ENCODE measurements around the gene ADAMTS17.
A peak's percentile ranks its signal among the peaks of the same experiment; 100 is the strongest.

Gene ADAMTS17

GRCh38 chr15:100291106-100291505 lies 50.7 kb downstream of the ADAMTS17 start:
- no peak overlapping the region for H3K4me3 ChIP-seq (ENCODE audit: control insufficient read depth, low read depth, low read length)
- TF ChIP-seq, protein P1, sequence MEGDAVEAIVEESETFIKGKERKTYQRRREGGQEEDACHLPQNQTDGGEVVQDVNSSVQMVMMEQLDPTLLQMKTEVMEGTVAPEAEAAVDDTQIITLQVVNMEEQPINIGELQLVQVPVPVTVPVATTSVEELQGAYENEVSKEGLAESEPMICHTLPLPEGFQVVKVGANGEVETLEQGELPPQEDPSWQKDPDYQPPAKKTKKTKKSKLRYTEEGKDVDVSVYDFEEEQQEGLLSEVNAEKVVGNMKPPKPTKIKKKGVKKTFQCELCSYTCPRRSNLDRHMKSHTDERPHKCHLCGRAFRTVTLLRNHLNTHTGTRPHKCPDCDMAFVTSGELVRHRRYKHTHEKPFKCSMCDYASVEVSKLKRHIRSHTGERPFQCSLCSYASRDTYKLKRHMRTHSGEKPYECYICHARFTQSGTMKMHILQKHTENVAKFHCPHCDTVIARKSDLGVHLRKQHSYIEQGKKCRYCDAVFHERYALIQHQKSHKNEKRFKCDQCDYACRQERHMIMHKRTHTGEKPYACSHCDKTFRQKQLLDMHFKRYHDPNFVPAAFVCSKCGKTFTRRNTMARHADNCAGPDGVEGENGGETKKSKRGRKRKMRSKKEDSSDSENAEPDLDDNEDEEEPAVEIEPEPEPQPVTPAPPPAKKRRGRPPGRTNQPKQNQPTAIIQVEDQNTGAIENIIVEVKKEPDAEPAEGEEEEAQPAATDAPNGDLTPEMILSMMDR (conservative IDR thresholded peaks at IDR 0.05; ENCODE audit: control insufficient read depth, insufficient read depth, low read depth, low read length): no peak
- peak; percentile 6 for DNase-seq (ENCODE audit: low read depth)

GRCh38 chr15:100285641-100286295 lies 56.0 kb downstream of the ADAMTS17 start:
- H3K4me3 ChIP-seq (ENCODE audit: control insufficient read depth, low read depth, low read length): no peak overlapping the region
- TF ChIP-seq, protein P1 (conservative IDR thresholded peaks at IDR 0.05; ENCODE audit: control insufficient read depth, insufficient read depth, low read depth, low read length): no peak
- DNase-seq (ENCODE audit: low read depth): no peak

DNA sequence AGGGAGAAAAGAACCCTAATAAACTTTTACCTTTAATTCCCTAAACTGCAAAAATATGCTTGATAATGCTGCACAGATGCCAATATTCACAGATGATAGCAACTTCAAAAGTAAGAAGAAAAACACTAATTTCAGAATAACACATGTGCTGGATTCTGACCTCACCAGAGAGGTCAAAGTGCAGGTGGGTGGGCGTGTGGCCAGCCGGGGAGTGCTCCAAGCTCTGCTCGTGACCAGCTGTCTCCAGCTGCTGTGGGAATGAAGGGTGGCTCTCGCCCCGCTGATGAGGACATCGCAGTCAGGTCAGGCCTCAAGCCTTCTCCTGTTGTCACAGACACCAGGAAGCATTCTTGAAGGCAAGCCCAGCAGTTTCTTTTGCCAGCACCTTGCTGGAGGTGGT lies 57.1 kb downstream of the ADAMTS17 start:
- DNase-seq (ENCODE audit: low read depth): no peak
- TF ChIP-seq, protein P1 (conservative IDR thresholded peaks at IDR 0.05; ENCODE audit: control insufficient read depth, insufficient read depth, low read depth, low read length): no peak
- H3K4me3 ChIP-seq (ENCODE audit: control insufficient read depth, low read depth, low read length): no peak overlapping the region

GRCh38 chr15:100284191-100284590 lies 57.6 kb downstream of the ADAMTS17 start:
- no peak for DNase-seq (ENCODE audit: low read depth)
- no peak overlapping the region for H3K4me3 ChIP-seq (ENCODE audit: control insufficient read depth, low read depth, low read length)
- TF ChIP-seq, protein P1 (conservative IDR thresholded peaks at IDR 0.05; ENCODE audit: control insufficient read depth, insufficient read depth, low read depth, low read length): no peak

- DNase-seq (ENCODE audit: low read depth): no peak
- H3K4me3 ChIP-seq (ENCODE audit: control insufficient read depth, low read depth, low read length): no peak overlapping the region
- TF ChIP-seq, protein P1 (conservative IDR thresholded peaks at IDR 0.05; ENCODE audit: control insufficient read depth, insufficient read depth, low read depth, low read length): no peak
Observed at GRCh38 chr15:100281096-100281917, 60.5 kb downstream of the ADAMTS17 start.

DNA sequence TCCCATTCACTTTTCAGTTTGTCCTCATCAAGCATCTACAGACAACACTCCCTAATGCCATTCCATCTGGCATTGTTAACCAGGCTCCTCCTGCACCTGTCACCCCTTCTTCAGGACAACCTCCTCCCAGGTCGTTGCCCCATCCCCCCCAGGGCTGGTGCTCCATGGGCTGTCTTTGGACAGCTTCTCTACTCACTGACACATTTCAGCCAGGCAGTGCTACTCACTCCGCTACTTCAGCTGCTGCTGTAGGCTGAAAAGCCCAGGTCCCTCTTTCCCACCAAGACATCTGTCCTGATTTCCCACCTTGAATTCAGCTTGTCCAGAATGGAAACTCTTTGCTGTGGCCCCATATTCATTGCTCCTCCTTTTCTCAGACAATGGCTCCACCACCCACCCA lies 61.9 kb downstream of the ADAMTS17 start:
- TF ChIP-seq, protein P1 (conservative IDR thresholded peaks at IDR 0.05; ENCODE audit: control insufficient read depth, insufficient read depth, low read depth, low read length): no peak
- DNase-seq (ENCODE audit: low read depth): no peak
- H3K4me3 ChIP-seq (ENCODE audit: control insufficient read depth, low read depth, low read length): no peak overlapping the region

All from fibroblast of mammary gland (primary cell).